ENCODE results near the gene TFAP2E.

GRCh38 chr1:35611655-35612054 lies 38.5 kb downstream of the TFAP2E start:
- TF ChIP-seq RAD21 (IDR thresholded peaks at IDR 0.05; ENCODE audit: low read depth) (no peak), CREB1 (IDR thresholded peaks at IDR 0.05; ENCODE audit: low read depth) (no peak), TAF1 (IDR thresholded peaks at IDR 0.05; ENCODE audit: low read depth) (no peak), EP300 (IDR thresholded peaks at IDR 0.05; ENCODE audit: borderline replicate concordance) (no peak), CEBPB (IDR thresholded peaks at IDR 0.05) (no peak)
- TF ChIP-seq, protein P1, sequence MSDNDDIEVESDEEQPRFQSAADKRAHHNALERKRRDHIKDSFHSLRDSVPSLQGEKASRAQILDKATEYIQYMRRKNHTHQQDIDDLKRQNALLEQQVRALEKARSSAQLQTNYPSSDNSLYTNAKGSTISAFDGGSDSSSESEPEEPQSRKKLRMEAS (IDR thresholded peaks at IDR 0.05), result no peak
- TF ChIP-seq, protein P2, sequence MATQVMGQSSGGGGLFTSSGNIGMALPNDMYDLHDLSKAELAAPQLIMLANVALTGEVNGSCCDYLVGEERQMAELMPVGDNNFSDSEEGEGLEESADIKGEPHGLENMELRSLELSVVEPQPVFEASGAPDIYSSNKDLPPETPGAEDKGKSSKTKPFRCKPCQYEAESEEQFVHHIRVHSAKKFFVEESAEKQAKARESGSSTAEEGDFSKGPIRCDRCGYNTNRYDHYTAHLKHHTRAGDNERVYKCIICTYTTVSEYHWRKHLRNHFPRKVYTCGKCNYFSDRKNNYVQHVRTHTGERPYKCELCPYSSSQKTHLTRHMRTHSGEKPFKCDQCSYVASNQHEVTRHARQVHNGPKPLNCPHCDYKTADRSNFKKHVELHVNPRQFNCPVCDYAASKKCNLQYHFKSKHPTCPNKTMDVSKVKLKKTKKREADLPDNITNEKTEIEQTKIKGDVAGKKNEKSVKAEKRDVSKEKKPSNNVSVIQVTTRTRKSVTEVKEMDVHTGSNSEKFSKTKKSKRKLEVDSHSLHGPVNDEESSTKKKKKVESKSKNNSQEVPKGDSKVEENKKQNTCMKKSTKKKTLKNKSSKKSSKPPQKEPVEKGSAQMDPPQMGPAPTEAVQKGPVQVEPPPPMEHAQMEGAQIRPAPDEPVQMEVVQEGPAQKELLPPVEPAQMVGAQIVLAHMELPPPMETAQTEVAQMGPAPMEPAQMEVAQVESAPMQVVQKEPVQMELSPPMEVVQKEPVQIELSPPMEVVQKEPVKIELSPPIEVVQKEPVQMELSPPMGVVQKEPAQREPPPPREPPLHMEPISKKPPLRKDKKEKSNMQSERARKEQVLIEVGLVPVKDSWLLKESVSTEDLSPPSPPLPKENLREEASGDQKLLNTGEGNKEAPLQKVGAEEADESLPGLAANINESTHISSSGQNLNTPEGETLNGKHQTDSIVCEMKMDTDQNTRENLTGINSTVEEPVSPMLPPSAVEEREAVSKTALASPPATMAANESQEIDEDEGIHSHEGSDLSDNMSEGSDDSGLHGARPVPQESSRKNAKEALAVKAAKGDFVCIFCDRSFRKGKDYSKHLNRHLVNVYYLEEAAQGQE (IDR thresholded peaks at IDR 0.05; ENCODE audit: low read depth), result no peak

All from Ishikawa (cell line).